Panc1 (cell line): ENCODE data around the gene PHLPP1. TPM values are rescaled to one million over a fixed set of nuclear protein-coding genes. Genes with fewer than 3 reads are reported as not detected.

Source experiments
- ATAC-seq: fragments of 200-7000 bp; cut with Tn5 transposase; 2 replicates; pipeline ENCODE4 v1.9.1; 2020; ENCODE audit warnings: mild to moderate bottlenecking, moderate library complexity
- BruUV-seq: library from RNA; stranded (reverse); fragments of 400-500 nt; replicated peaks from 2 replicates; lab custom pipeline; 2021; lab: Mats Ljungman, UMichigan
- CTCF ChIA-PET: fragments of 300-600 bp; sonication (Branson Sonifier 250); formaldehyde crosslinking; loops from one replicate; lab custom pipeline; 2022; ENCODE audit warnings: antibody characterized with exemption; lab: Charles Lee
- POLR2A ChIA-PET: fragments of 300-600 bp; sonication (Branson Sonifier 250); formaldehyde crosslinking; loops from one replicate; lab custom pipeline; 2022; ENCODE audit warnings: antibody characterized with exemption; lab: Charles Lee
- DNase-seq: peaks from one replicate; pipeline ENCODE4 v3.0.0-alpha.2; 2010; ENCODE audit warnings: low read depth, low spot score
- H3K27ac ChIP-seq: 2 replicates; pipeline ENCODE4 v1.5.1; 2011; ENCODE audit warnings: mild to moderate bottlenecking, low read length, inconsistent platforms
- H3K27me3 ChIP-seq: fragments of 200-500 bp; sonication (Bioruptor generic); 2 replicates; pipeline ENCODE4 v1.6.0; 2014; ENCODE audit warnings: low read length, inconsistent platforms; ENCODE audit not compliant: control insufficient read depth, insufficient read depth
- H3K36me3 ChIP-seq: fragments of 200-500 bp; sonication (Bioruptor generic); 2 replicates; pipeline ENCODE4 v1.5.1; 2014; ENCODE audit warnings: inconsistent platforms, mild to moderate bottlenecking, low read length, moderate library complexity; ENCODE audit not compliant: control insufficient read depth, insufficient read depth
- H3K4me1 ChIP-seq: 2 replicates; pipeline ENCODE4 v1.5.1; 2011; ENCODE audit warnings: inconsistent platforms, mild to moderate bottlenecking, low read length, moderate library complexity; ENCODE audit not compliant: control insufficient read depth, insufficient read depth
- H3K4me3 ChIP-seq, 2 experiments: 2 replicates each; pipeline ENCODE4 v1.5.1; 2011 to 2012; ENCODE audit warnings: low read depth in 2 of 2, low read length in 2 of 2, mild to moderate bottlenecking in 2 of 2, inconsistent platforms in 1 of 2, moderate library complexity in 1 of 2
- H3K9me3 ChIP-seq: fragments of 200-500 bp; sonication (Bioruptor generic); 2 replicates; pipeline ENCODE4 v1.5.1; 2014; ENCODE audit warnings: low read depth, mild to moderate bottlenecking, inconsistent platforms, low read length, moderate library complexity; ENCODE audit not compliant: control insufficient read depth, insufficient read depth
- CTCF ChIP-seq: fragments of 450-650 bp; IDR thresholded peaks from 2 replicates; pipeline ENCODE4 v1.5.1; 2017; ENCODE audit warnings: mild to moderate bottlenecking
- POLR2AphosphoS5 ChIP-seq: IDR thresholded peaks from 2 replicates; pipeline ENCODE4 v1.6.1; 2012; ENCODE audit warnings: mild to moderate bottlenecking, low read depth, low read length, moderate library complexity
- REST ChIP-seq, 2 experiments: IDR thresholded peaks; 2 replicates each; pipeline ENCODE4 v1.6.1; 2011 to 2012; ENCODE audit warnings: low read depth in 2 of 2, control low read depth in 1 of 2, low read length in 1 of 2, mild to moderate bottlenecking in 1 of 2, moderate library complexity in 1 of 2; ENCODE audit not compliant: insufficient read depth in 1 of 2
- SIN3A ChIP-seq: IDR thresholded peaks from 2 replicates; pipeline ENCODE4 v1.6.1; 2012; ENCODE audit warnings: low read depth, mild to moderate bottlenecking, low read length, moderate library complexity, borderline replicate concordance; ENCODE audit not compliant: insufficient read depth
- TCF7L2 ChIP-seq: IDR thresholded peaks from 2 replicates; pipeline ENCODE4 v1.6.1; 2011; ENCODE audit warnings: mild to moderate bottlenecking, low read depth, low read length, inconsistent platforms
- in situ Hi-C: cut with HindIII; loops from 2 replicates; pipeline ENCODE4 v1.10.0; 2016; ENCODE audit warnings: low sequenced_read_pairs, low pct_unique_long_range_greater_than_20kb
- intact Hi-C: fragments of 100-400 bp; cut with micrococcal nuclease; formaldehyde crosslinking; loops from one replicate; pipeline ENCODE4 v1.10.0; 2022; ENCODE audit not compliant: unreplicated experiment
- total RNA-seq: library from RNA; stranded (reverse); gene quantifications from one replicate; pipeline ENCODE4 v1.2.1, GENCODE V29; 2021; ENCODE audit not compliant: unreplicated experiment

Gene PHLPP1
- total RNA-seq, 1 experiment from 2014 or later: 6.3 TPM

DNA sequence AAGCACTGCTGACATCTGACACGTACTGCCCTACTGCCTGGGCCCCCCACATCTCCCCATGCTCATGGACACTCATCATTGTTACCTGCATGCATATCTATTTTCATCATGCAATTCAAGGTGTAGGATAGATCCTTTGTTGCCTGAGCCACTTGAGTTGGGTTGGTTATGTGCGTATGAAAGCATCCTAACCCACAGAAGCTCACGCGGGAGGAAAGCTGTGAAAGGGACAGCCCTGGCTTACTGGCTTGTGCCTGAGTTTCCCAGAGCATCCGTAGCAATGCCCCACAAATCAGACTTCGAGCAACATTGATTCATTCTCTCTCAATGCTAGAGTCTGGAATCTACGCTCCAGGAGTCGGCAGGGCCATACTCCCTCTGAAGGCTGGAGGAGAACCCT, 285.5 kb downstream of the PHLPP1 start:
- DNase-seq: no peak
- TF ChIP-seq TCF7L2 (no peak), REST (IDR thresholded peaks at IDR 0.05; ENCODE audit: insufficient read depth in 1 of 2, low read depth in 2 of 2, low read length in 1 of 2) (no peak), POLR2AphosphoS5 (no peak), SIN3A (no peak), CTCF (no peak)
- H3K4me1 ChIP-seq: no peaks in the 10 kb centered on the region
- no TSS peak for BruUV-seq
- CTCF ChIA-PET: no interaction called here
- no peak overlapping the region for H3K4me3 ChIP-seq
- H3K36me3 ChIP-seq: no peaks in the 10 kb centered on the region
- intact Hi-C loops (no loop called here), in situ Hi-C loops (no loop called here)
- no peaks in the 10 kb centered on the region for H3K27me3 ChIP-seq
- no peak overlapping the region for H3K27ac ChIP-seq
- no peak for ATAC-seq
- no peaks in the 10 kb centered on the region for H3K9me3 ChIP-seq
- POLR2A ChIA-PET: no interaction called here

- Histone ChIP-seq H3K4me3 (no peak overlapping the region), H3K9me3 (no peaks in the 10 kb centered on the region), H3K36me3 (no peaks in the 10 kb centered on the region), H3K27me3 (no peaks in the 10 kb centered on the region), H3K4me1 (no peaks in the 10 kb centered on the region), H3K27ac (no peak overlapping the region)
- intact Hi-C loops (no loop called here), in situ Hi-C loops (no loop called here)
- ChIA-PET CTCF (no interaction called here), POLR2A (no interaction called here)
- no peak for DNase-seq
- no peak for TF ChIP-seq CTCF
- no peak for TF ChIP-seq SIN3A
- no peak for TF ChIP-seq TCF7L2
- TF ChIP-seq REST (IDR thresholded peaks at IDR 0.05; ENCODE audit: insufficient read depth in 1 of 2, low read depth in 2 of 2, low read length in 1 of 2): no peak
- TF ChIP-seq POLR2AphosphoS5: no peak
- no TSS peak for BruUV-seq
- no peak for ATAC-seq
Observed at GRCh38 chr18:63001861-63002260, 286.5 kb downstream of the PHLPP1 start.
